Measurements from ENCODE around the gene CAMKMT.

GRCh38 chr2:44752761-44753160 lies 391.0 kb downstream of the CAMKMT start:
- TF ChIP-seq CTCF (conservative IDR thresholded peaks at IDR 0.05; ENCODE audit: low read depth, low read length) (no peak), EZH2 (IDR thresholded peaks at IDR 0.05; ENCODE audit: borderline replicate concordance, low read depth, low read length, poor library complexity, severe bottlenecking) (no peak)
